ENCODE measurements around the gene CPNE8. TPM values are rescaled to one million over a fixed set of nuclear protein-coding genes. Genes with fewer than 3 reads are reported as not detected.
"Not testable (repeated sequence)": the region's sequence is repeated elsewhere in the genome, so short reads cannot be mapped to it uniquely, and the experiment has no call there.

Gene CPNE8
- total RNA-seq, 2 donors from 2014 or later: 8.7 to 18.0 TPM

DNA sequence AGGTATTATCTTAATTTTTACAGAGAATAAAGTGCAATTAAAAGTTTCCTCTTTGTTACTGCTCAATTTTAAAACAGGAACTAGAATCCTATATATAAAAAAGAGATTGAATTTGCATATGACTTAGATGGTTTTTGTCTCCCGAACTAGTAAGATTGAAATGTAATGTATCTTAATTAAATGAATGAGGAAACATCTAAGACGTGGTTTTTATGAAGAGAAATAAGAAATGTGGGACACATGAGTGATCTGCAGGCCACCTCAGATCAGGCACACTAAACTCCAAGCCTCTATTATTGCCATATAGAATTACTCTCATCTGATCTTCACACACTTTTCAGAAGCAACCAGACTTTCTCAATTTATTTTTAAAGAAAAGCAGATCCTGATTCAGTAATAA, 158.6 kb downstream of the CPNE8 start:
- Histone ChIP-seq H3K27ac (ENCODE audit: low read depth, low read length) (no peak overlapping the region), H3K4me3 (ENCODE audit: low read length) (no peak overlapping the region), H3K27me3 (ENCODE audit: control insufficient read depth, insufficient read depth, low read length, poor library complexity, severe bottlenecking) (no peaks in the 10 kb centered on the region), H3K9me3 (ENCODE audit: control insufficient read depth, low read length) (no peaks in the 10 kb centered on the region), H3K36me3 (ENCODE audit: control insufficient read depth, insufficient read depth, low read length) (no peaks in the 10 kb centered on the region), H3K9ac (ENCODE audit: extremely low read depth, low read length, poor library complexity, severe bottlenecking) (no peak overlapping the region), H3K4me1 (ENCODE audit: control insufficient read depth, insufficient read depth, low read length) (no peaks in the 10 kb centered on the region)
- no peaks in the 10 kb centered on the region for H3K4me1 Mint-ChIP-seq
- H3K9me3 Mint-ChIP-seq: peaks cover 8% of the 10 kb centered on the region
- no peak for DNase-seq
- no peak overlapping the region for H3K4me3 Mint-ChIP-seq
- peaks cover 15% of the 10 kb centered on the region for H3K36me3 Mint-ChIP-seq (ENCODE audit: low read depth)
- H3K27ac Mint-ChIP-seq: no peak overlapping the region
- TF ChIP-seq, protein P1, sequence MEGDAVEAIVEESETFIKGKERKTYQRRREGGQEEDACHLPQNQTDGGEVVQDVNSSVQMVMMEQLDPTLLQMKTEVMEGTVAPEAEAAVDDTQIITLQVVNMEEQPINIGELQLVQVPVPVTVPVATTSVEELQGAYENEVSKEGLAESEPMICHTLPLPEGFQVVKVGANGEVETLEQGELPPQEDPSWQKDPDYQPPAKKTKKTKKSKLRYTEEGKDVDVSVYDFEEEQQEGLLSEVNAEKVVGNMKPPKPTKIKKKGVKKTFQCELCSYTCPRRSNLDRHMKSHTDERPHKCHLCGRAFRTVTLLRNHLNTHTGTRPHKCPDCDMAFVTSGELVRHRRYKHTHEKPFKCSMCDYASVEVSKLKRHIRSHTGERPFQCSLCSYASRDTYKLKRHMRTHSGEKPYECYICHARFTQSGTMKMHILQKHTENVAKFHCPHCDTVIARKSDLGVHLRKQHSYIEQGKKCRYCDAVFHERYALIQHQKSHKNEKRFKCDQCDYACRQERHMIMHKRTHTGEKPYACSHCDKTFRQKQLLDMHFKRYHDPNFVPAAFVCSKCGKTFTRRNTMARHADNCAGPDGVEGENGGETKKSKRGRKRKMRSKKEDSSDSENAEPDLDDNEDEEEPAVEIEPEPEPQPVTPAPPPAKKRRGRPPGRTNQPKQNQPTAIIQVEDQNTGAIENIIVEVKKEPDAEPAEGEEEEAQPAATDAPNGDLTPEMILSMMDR (conservative IDR thresholded peaks at IDR 0.05): no peak
- WGBS, 2 experiments (ENCODE audit: insufficient coverage in 1 of 2, insufficient read length in 1 of 2): 86% methylated on average over 2 of the region's 2 CpGs; no CpG with 5 or more reads in 1 of the 2 experiments
- no peaks in the 10 kb centered on the region for H3K27me3 Mint-ChIP-seq (ENCODE audit: insufficient read depth)

DNA sequence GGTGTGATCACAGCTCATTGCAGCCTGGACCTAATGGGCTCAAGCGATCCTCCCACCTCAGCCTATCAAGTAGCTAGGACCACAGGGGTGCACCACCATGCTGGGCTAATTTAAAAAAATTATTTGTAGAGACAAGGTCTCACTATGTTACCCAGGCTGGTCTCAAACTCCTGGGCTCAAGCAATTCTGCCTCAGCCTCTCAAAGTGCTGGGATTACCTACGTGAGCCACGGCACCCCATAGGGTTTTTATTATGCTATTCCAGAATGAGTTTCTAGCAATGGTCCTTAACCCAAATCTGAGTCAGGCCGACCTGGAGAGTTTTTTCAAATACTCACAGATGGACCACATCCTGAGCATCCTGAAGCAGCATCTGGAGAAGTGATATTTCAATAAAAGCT, 159.8 kb downstream of the CPNE8 start:
- Histone ChIP-seq H3K4me3 (ENCODE audit: low read length) (no peak overlapping the region), H3K4me1 (ENCODE audit: control insufficient read depth, insufficient read depth, low read length) (no peaks in the 10 kb centered on the region), H3K27me3 (ENCODE audit: control insufficient read depth, insufficient read depth, low read length, poor library complexity, severe bottlenecking) (no peaks in the 10 kb centered on the region), H3K36me3 (ENCODE audit: control insufficient read depth, insufficient read depth, low read length) (no peaks in the 10 kb centered on the region), H3K9me3 (ENCODE audit: control insufficient read depth, low read length) (no peaks in the 10 kb centered on the region), H3K27ac (ENCODE audit: low read depth, low read length) (no peak overlapping the region), H3K9ac (ENCODE audit: extremely low read depth, low read length, poor library complexity, severe bottlenecking) (no peak overlapping the region)
- 56 to 63% methylated on average over 3 to 4 of the region's 4 CpGs for WGBS, 2 experiments (ENCODE audit: insufficient coverage in 1 of 2, insufficient read length in 1 of 2)
- H3K9me3 Mint-ChIP-seq: peaks cover 14% of the 10 kb centered on the region
- no peaks in the 10 kb centered on the region for H3K4me1 Mint-ChIP-seq
- H3K27ac Mint-ChIP-seq: no peak overlapping the region
- no peaks in the 10 kb centered on the region for H3K27me3 Mint-ChIP-seq (ENCODE audit: insufficient read depth)
- no peak overlapping the region for H3K4me3 Mint-ChIP-seq
- peak; percentile 63 for DNase-seq
- peaks cover 10% of the 10 kb centered on the region for H3K36me3 Mint-ChIP-seq (ENCODE audit: low read depth)
- TF ChIP-seq, protein P1 (conservative IDR thresholded peaks at IDR 0.05): no peak

DNA sequence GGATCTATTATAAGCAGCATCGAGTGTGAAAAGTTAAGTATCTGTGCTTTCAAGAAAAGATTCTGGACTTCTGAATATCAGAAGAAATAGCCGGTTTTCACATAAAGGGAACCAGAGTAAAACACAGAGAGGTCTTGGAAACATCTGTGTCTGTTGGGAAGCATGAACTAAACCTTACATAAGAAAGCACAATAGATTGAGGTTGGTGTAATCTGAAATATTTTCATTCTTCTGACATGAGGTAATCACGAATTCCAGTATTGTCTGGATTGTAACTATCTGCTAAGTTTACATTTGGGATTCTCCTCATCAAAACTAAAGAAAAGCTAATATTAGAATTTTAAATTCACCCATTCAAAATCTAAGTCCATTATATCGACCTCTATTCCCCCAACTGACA, 161.3 kb downstream of the CPNE8 start:
- Histone ChIP-seq H3K9me3 (ENCODE audit: control insufficient read depth, low read length) (no peaks in the 10 kb centered on the region), H3K4me1 (ENCODE audit: control insufficient read depth, insufficient read depth, low read length) (no peaks in the 10 kb centered on the region), H3K36me3 (ENCODE audit: control insufficient read depth, insufficient read depth, low read length) (no peaks in the 10 kb centered on the region), H3K27ac (ENCODE audit: low read depth, low read length) (no peak overlapping the region), H3K27me3 (ENCODE audit: control insufficient read depth, insufficient read depth, low read length, poor library complexity, severe bottlenecking) (no peaks in the 10 kb centered on the region), H3K4me3 (ENCODE audit: low read length) (no peak overlapping the region), H3K9ac (ENCODE audit: extremely low read depth, low read length, poor library complexity, severe bottlenecking) (no peak overlapping the region)
- no peak overlapping the region for H3K4me3 Mint-ChIP-seq
- H3K9me3 Mint-ChIP-seq: peaks cover 11% of the 10 kb centered on the region
- TF ChIP-seq, protein P1 (conservative IDR thresholded peaks at IDR 0.05): no peak
- H3K4me1 Mint-ChIP-seq: peaks cover 3% of the 10 kb centered on the region
- WGBS, 2 experiments (ENCODE audit: insufficient coverage in 1 of 2, insufficient read length in 1 of 2): 67 to 69% methylated on average over 3 to 4 of the region's 4 CpGs
- H3K27me3 Mint-ChIP-seq (ENCODE audit: insufficient read depth): no peaks in the 10 kb centered on the region
- no peak for DNase-seq
- H3K36me3 Mint-ChIP-seq (ENCODE audit: low read depth): peaks cover 1% of the 10 kb centered on the region
- H3K27ac Mint-ChIP-seq: no peak overlapping the region

DNA sequence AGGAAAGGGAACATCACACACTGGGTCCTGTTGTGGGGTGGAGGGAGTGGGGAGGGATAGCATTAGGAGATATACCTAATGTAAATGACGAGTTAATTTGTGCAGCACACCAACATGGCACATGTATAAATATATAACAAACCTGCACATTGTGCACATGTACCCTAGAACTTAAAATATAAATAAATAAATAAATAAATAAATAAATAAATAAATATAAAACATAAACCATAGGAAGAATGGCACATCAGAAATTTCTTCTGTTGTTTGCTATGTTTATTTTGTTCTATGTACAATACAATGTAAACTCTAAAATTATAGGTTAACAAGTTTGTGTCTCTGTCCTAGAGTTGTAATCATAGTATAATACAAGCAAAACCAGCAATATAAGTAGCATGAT, 162.9 kb downstream of the CPNE8 start:
- H3K36me3 ChIP-seq (ENCODE audit: control insufficient read depth, insufficient read depth, low read length); H3K4me3 Mint-ChIP-seq; H3K9ac ChIP-seq (ENCODE audit: extremely low read depth, low read length, poor library complexity, severe bottlenecking); H3K4me3 ChIP-seq (ENCODE audit: low read length); H3K27ac Mint-ChIP-seq; DNase-seq; H3K27me3 Mint-ChIP-seq (ENCODE audit: insufficient read depth); H3K27ac ChIP-seq (ENCODE audit: low read depth, low read length); H3K4me1 Mint-ChIP-seq; H3K4me1 ChIP-seq (ENCODE audit: control insufficient read depth, insufficient read depth, low read length); H3K36me3 Mint-ChIP-seq (ENCODE audit: low read depth); H3K27me3 ChIP-seq (ENCODE audit: control insufficient read depth, insufficient read depth, low read length, poor library complexity, severe bottlenecking); H3K9me3 ChIP-seq (ENCODE audit: control insufficient read depth, low read length): not testable (repeated sequence)
- WGBS, 2 experiments (ENCODE audit: insufficient coverage in 1 of 2, insufficient read length in 1 of 2): no CpG with 5 or more reads among the region's 1 CpG
- peaks cover 10% of the 10 kb centered on the region for H3K9me3 Mint-ChIP-seq
